ENCODE data around the gene CDK19. TPM values are rescaled to one million over a fixed set of nuclear protein-coding genes. Genes with fewer than 3 reads are reported as not detected.
"Not testable (repeated sequence)": the region's sequence is repeated elsewhere in the genome, so short reads cannot be mapped to it uniquely, and the experiment has no call there.

The CDK19 gene
- total RNA-seq, 1 experiment from 2014 or later, result 36.8 TPM

DNA sequence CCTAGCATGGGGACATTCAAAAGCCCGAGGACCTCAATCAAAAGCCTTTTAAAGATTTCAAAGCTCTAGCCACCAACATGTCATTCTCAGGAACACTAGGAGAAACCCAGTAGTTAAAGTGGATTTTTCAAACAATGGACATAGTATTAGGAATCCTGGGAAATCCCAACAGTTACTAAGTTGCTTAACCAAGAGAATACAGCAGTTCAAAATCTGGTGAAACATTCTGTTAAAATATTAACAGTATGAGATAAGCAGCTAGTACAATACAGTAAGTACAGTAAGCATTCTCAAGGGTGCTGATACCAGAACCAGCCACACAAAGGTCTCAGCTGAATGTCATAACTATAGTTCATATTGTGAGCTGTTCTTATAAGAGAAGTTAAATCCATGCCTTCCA lies 68.6 kb downstream of the CDK19 start:
- DNase-seq, result no peak
- H3K4me3 ChIP-seq, result no peak overlapping the region
- H2AFZ ChIP-seq, result no peak overlapping the region
- H3K36me3 ChIP-seq (ENCODE audit: low read depth), result peaks cover 14% of the 10 kb centered on the region
- no TSS peak for BruUV-seq (replicated peaks)
- no peak overlapping the region for H3K27ac ChIP-seq
- CTCF ChIA-PET, result interaction anchor here (0.6 kb wide), 1 partner anchor 204 kb away, joined by 11 read pairs; no protein-coding TSS in a partner anchor
- 0 out of 2 replicates have a peak, but pooled peaks cover 2% of the 10 kb centered on the region for H3K9me2 ChIP-seq (ENCODE audit: insufficient read depth)
- peaks cover 16% of the 10 kb centered on the region; the same call in 1 of the 2 replicates for H3K9me3 ChIP-seq (ENCODE audit: insufficient read depth, low read depth)
- TF ChIP-seq CTCF (conservative IDR thresholded peaks at IDR 0.05), result no peak
- H3K4me2 ChIP-seq, result no peak overlapping the region
- H3K27me3 ChIP-seq (ENCODE audit: insufficient read depth, low read depth), result no peaks in the 10 kb centered on the region
- H4K20me1 ChIP-seq (ENCODE audit: insufficient read depth), result no peaks in the 10 kb centered on the region
- intact Hi-C loops (cut with micrococcal nuclease; ENCODE audit: unreplicated experiment), result no loop called here
- no peaks in the 10 kb centered on the region for H3K79me2 ChIP-seq (ENCODE audit: low read depth)
- POLR2A ChIA-PET (ENCODE audit: unreplicated experiment), result no interaction called here
- H3K4me1 ChIP-seq (replicated peaks; ENCODE audit: insufficient read depth), result no peaks in the 10 kb centered on the region
- H3F3A ChIP-seq (ENCODE audit: insufficient read depth, low read depth), result peaks cover 4% of the 10 kb centered on the region; the same call in 1 of the 2 replicates

DNA sequence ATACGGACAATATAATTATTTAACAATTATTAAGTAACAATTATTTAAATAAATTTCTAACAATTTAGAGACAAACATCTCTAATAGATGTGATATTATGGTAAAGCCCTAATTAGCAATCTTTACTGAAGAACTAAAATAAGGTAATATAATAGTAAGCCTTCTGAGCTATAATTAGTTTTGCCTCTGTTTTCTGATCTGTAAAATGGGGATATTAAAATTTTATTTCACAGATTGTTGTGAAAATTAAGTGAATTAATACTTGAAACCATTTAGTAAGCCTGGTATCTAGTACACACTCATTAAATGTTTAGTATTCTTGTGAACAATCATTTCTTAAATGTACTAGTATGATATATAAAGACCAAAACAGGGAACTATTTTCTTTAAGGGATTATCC lies 70.3 kb downstream of the CDK19 start:
- Histone ChIP-seq H3K9me2 (ENCODE audit: insufficient read depth) (0 out of 2 replicates have a peak, but pooled peaks cover 2% of the 10 kb centered on the region), H3K36me3 (ENCODE audit: low read depth) (peaks cover 17% of the 10 kb centered on the region), H3F3A (ENCODE audit: insufficient read depth, low read depth) (peaks cover 4% of the 10 kb centered on the region; the same call in 1 of the 2 replicates), H3K27me3 (ENCODE audit: insufficient read depth, low read depth) (no peaks in the 10 kb centered on the region), H3K27ac (no peak overlapping the region), H3K79me2 (ENCODE audit: low read depth) (no peaks in the 10 kb centered on the region), H3K4me3 (no peak overlapping the region), H3K4me1 (replicated peaks; ENCODE audit: insufficient read depth) (no peaks in the 10 kb centered on the region), H4K20me1 (ENCODE audit: insufficient read depth) (no peaks in the 10 kb centered on the region), H3K4me2 (no peak overlapping the region), H3K9me3 (ENCODE audit: insufficient read depth, low read depth) (peaks cover 16% of the 10 kb centered on the region; the same call in 1 of the 2 replicates), H2AFZ (no peak overlapping the region)
- TF ChIP-seq CTCF (conservative IDR thresholded peaks at IDR 0.05), result no peak
- TF ChIP-seq EZH2 (IDR thresholded peaks at IDR 0.05; ENCODE audit: low read depth), result no peak
- BruUV-seq (replicated peaks), result no TSS peak
- intact Hi-C loops (cut with micrococcal nuclease; ENCODE audit: unreplicated experiment), result no loop called here
- ChIA-PET CTCF (no interaction called here), POLR2A (ENCODE audit: unreplicated experiment) (no interaction called here)
- no peak for DNase-seq

- H3K4me1 ChIP-seq (replicated peaks; ENCODE audit: insufficient read depth); intact Hi-C loops (cut with micrococcal nuclease; ENCODE audit: unreplicated experiment); H2AFZ ChIP-seq; H3F3A ChIP-seq (ENCODE audit: insufficient read depth, low read depth); H3K27ac ChIP-seq; H3K27me3 ChIP-seq (ENCODE audit: insufficient read depth, low read depth); CTCF ChIA-PET; H3K79me2 ChIP-seq (ENCODE audit: low read depth); H3K9me2 ChIP-seq (ENCODE audit: insufficient read depth); H3K4me3 ChIP-seq; H3K4me2 ChIP-seq; POLR2A ChIA-PET (ENCODE audit: unreplicated experiment); H4K20me1 ChIP-seq (ENCODE audit: insufficient read depth); DNase-seq; BruUV-seq (replicated peaks): not testable (repeated sequence)
- Histone ChIP-seq H3K36me3 (ENCODE audit: low read depth) (peaks cover 17% of the 10 kb centered on the region), H3K9me3 (ENCODE audit: insufficient read depth, low read depth) (peaks cover 16% of the 10 kb centered on the region; the same call in 1 of the 2 replicates)
These were observed 72.7 kb downstream of the CDK19 start for GRCh38 chr6:110742552-110742951.

DNA sequence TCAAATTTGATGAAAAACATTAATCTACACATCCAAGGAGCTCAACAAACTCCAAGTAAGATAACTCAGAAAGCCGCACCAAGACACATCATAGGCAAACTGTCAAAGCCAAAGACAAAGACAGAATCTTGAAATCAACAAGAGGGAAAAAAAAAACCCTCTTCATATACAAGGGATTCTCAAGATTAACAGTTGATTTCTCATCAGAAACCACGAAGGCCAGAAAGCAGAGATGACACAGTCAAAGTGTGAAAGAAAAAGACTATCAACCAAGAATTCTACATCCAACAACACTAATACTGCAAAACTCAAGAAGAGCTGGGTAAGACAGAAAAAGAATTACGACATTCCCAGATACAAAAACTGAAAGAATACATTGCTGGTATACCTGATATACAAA lies 73.8 kb downstream of the CDK19 start:
- Histone ChIP-seq H3K27ac (no peak overlapping the region), H3K79me2 (ENCODE audit: low read depth) (no peaks in the 10 kb centered on the region), H3K27me3 (ENCODE audit: insufficient read depth, low read depth) (no peaks in the 10 kb centered on the region), H4K20me1 (ENCODE audit: insufficient read depth) (no peaks in the 10 kb centered on the region), H3K4me2 (no peak overlapping the region), H3K36me3 (ENCODE audit: low read depth) (peaks cover 17% of the 10 kb centered on the region), H3K9me2 (ENCODE audit: insufficient read depth) (no peaks in the 10 kb centered on the region), H3F3A (ENCODE audit: insufficient read depth, low read depth) (no peaks in the 10 kb centered on the region), H2AFZ (no peak overlapping the region), H3K4me1 (replicated peaks; ENCODE audit: insufficient read depth) (no peaks in the 10 kb centered on the region), H3K4me3 (no peak overlapping the region), H3K9me3 (ENCODE audit: insufficient read depth, low read depth) (peaks cover 16% of the 10 kb centered on the region; the same call in 1 of the 2 replicates)
- ChIA-PET POLR2A (ENCODE audit: unreplicated experiment) (no interaction called here), CTCF (no interaction called here)
- intact Hi-C loops (cut with micrococcal nuclease; ENCODE audit: unreplicated experiment), result no loop called here
- TF ChIP-seq CTCF (conservative IDR thresholded peaks at IDR 0.05), result no peak
- no peak for TF ChIP-seq EZH2 (IDR thresholded peaks at IDR 0.05; ENCODE audit: low read depth)
- BruUV-seq (replicated peaks), result no TSS peak
- DNase-seq, result no peak

Data from PC-9 (cell line).